DOHH2 (cell line): Measurements from ENCODE around the gene TPD52L2.

Experiments
- H3F3A ChIP-seq: fragments of 200-600 bp; sonication (generic), shearing (Covaris generic); 2 replicates; pipeline ENCODE4 v1.6.0; 2016; ENCODE audit warnings: antibody characterized with exemption, mild to moderate bottlenecking; ENCODE audit not compliant: control insufficient read depth, insufficient read depth
- H3K27ac ChIP-seq: fragments of 200-600 bp; sonication (generic); 2 replicates; pipeline ENCODE4 v1.5.1; 2014; ENCODE audit warnings: low read depth, mild to moderate bottlenecking, low read length, moderate library complexity
- H3K27me3 ChIP-seq: fragments of 200-600 bp; sonication (generic); 2 replicates; pipeline ENCODE4 v1.6.1; 2014; ENCODE audit warnings: mild to moderate bottlenecking, low read length, mixed read lengths; ENCODE audit not compliant: control insufficient read depth
- H3K36me3 ChIP-seq: fragments of 200-600 bp; sonication (generic); 2 replicates; pipeline ENCODE4 v1.6.1; 2014; ENCODE audit warnings: mild to moderate bottlenecking, low read length, moderate library complexity, mixed read lengths; ENCODE audit not compliant: control insufficient read depth
- H3K4me1 ChIP-seq: fragments of 200-600 bp; sonication (generic); 2 replicates; pipeline ENCODE4 v1.6.1; 2014; ENCODE audit warnings: mild to moderate bottlenecking, low read length, mixed read lengths; ENCODE audit not compliant: control insufficient read depth
- H3K4me2 ChIP-seq: fragments of 200-600 bp; sonication (generic); 2 replicates; pipeline ENCODE4 v1.6.0; 2014; ENCODE audit warnings: mild to moderate bottlenecking, low read length, moderate library complexity
- H3K4me3 ChIP-seq: fragments of 200-600 bp; sonication (generic); 2 replicates; pipeline ENCODE4 v1.5.1; 2014; ENCODE audit warnings: mild to moderate bottlenecking, low read length, mixed read lengths
- H3K79me2 ChIP-seq: fragments of 200-600 bp; sonication (generic); 2 replicates; pipeline ENCODE4 v1.6.1; 2014; ENCODE audit warnings: mild to moderate bottlenecking, low read length, mixed read lengths; ENCODE audit not compliant: control insufficient read depth
- H3K9me2 ChIP-seq: fragments of 200-600 bp; sonication (generic); replicated peaks from 2 replicates; pipeline ENCODE4 v1.6.1; 2014; ENCODE audit warnings: mild to moderate bottlenecking, low read length, mixed read lengths; ENCODE audit not compliant: control insufficient read depth
- H3K9me3 ChIP-seq: fragments of 200-600 bp; sonication (generic); 2 replicates; pipeline ENCODE4 v1.6.1; 2014; ENCODE audit warnings: antibody characterized with exemption, low read length, mixed read lengths; ENCODE audit not compliant: control insufficient read depth, insufficient read depth
- H4K20me1 ChIP-seq: fragments of 200-600 bp; sonication (generic); 2 replicates; pipeline ENCODE4 v1.6.0; 2014; ENCODE audit warnings: low read depth, mild to moderate bottlenecking, antibody characterized with exemption, low read length, moderate library complexity; ENCODE audit not compliant: control insufficient read depth, insufficient read depth
- CTCF ChIP-seq: fragments of 200-600 bp; sonication (generic); IDR thresholded peaks from one replicate; pipeline ENCODE4 v1.5.1; 2014; ENCODE audit warnings: antibody characterized with exemption, mild to moderate bottlenecking, low read depth, low read length; ENCODE audit not compliant: poor library complexity, severe bottlenecking
- EZH2phosphoT487 ChIP-seq: fragments of 200-600 bp; sonication (generic); IDR thresholded peaks from 2 replicates; pipeline ENCODE4 v1.6.1; 2017; ENCODE audit warnings: borderline replicate concordance, mild to moderate bottlenecking, antibody characterized with exemption, low read length, moderate library complexity, mixed read lengths

TPD52L2 gene

GRCh38 chr20:63860325-63861051 is 4.6 kb upstream of the TPD52L2 start:
- H3K4me3 ChIP-seq = no peak overlapping the region
- TF ChIP-seq CTCF (no peak), EZH2phosphoT487 (no peak)
- peaks cover 19% of the 10 kb centered on the region for H3K79me2 ChIP-seq
- no peak overlapping the region for H3K27ac ChIP-seq
- H3K4me2 ChIP-seq = no peak overlapping the region
- H4K20me1 ChIP-seq = peaks cover 3% of the 10 kb centered on the region; the same call in 1 of the 2 replicates
- H3K4me1 ChIP-seq = peaks cover 22% of the 10 kb centered on the region
- peaks cover 3% of the 10 kb centered on the region; the same call in 1 of the 2 replicates for H3F3A ChIP-seq
- H3K9me2 ChIP-seq = no peaks in the 10 kb centered on the region
- no peaks in the 10 kb centered on the region for H3K9me3 ChIP-seq
- no peaks in the 10 kb centered on the region for H3K27me3 ChIP-seq
- peaks cover 22% of the 10 kb centered on the region for H3K36me3 ChIP-seq

GRCh38 chr20:63861365-63861934 is 3.6 kb upstream of the TPD52L2 start, which contains the start of gene ABHD16B:
TSS of gene ABHD16B (plus strand) at chr20:63861498. CDS start at chr20:63861541, 43 bp downstream.
- H3K4me3 ChIP-seq = no peak within 1 kb of the TSS
- peaks cover 3% of the 10 kb centered on the region; the same call in 1 of the 2 replicates for H4K20me1 ChIP-seq
- peaks cover 24% of the 10 kb centered on the region for H3K36me3 ChIP-seq
- H3K27me3 ChIP-seq = no peaks in the 10 kb centered on the region
- peaks cover 26% of the 10 kb centered on the region for H3K4me1 ChIP-seq
- no peaks in the 10 kb centered on the region for H3K9me3 ChIP-seq
- H3F3A ChIP-seq = peaks cover 3% of the 10 kb centered on the region; the same call in 1 of the 2 replicates
- peaks cover 28% of the 10 kb centered on the region for H3K79me2 ChIP-seq
- no peaks in the 10 kb centered on the region for H3K9me2 ChIP-seq
- TF ChIP-seq CTCF (no peak), EZH2phosphoT487 (no peak)
- no peak within 1 kb of the TSS for H3K4me2 ChIP-seq
- no peak within 1 kb of the TSS for H3K27ac ChIP-seq

GRCh38 chr20:63861981-63862901 is 2.8 kb upstream of the TPD52L2 start:
- H4K20me1 ChIP-seq = peaks cover 3% of the 10 kb centered on the region; the same call in 1 of the 2 replicates
- H3K36me3 ChIP-seq = peaks cover 24% of the 10 kb centered on the region
- H3F3A ChIP-seq = peaks cover 3% of the 10 kb centered on the region; the same call in 1 of the 2 replicates
- no peak overlapping the region for H3K4me3 ChIP-seq
- H3K4me1 ChIP-seq = peaks cover 26% of the 10 kb centered on the region
- no peaks in the 10 kb centered on the region for H3K27me3 ChIP-seq
- H3K4me2 ChIP-seq = no peak overlapping the region
- no peaks in the 10 kb centered on the region for H3K9me2 ChIP-seq
- TF ChIP-seq CTCF = no peak
- no peak for TF ChIP-seq EZH2phosphoT487
- H3K27ac ChIP-seq = no peak overlapping the region
- H3K79me2 ChIP-seq = peaks cover 36% of the 10 kb centered on the region
- no peaks in the 10 kb centered on the region for H3K9me3 ChIP-seq
